ENCODE results near the gene UBA3.

UBA3 gene

GRCh38 chr3:69066121-69066520 lies 14.0 kb downstream of the UBA3 start:
- H3K9me3 Mint-ChIP-seq: no peaks in the 10 kb centered on the region
- peaks cover 53% of the 10 kb centered on the region for H3K4me1 Mint-ChIP-seq (ENCODE audit: low read depth)
- peak overlapping the region; percentile 88 for H3K27ac Mint-ChIP-seq
- no peak overlapping the region for H3K4me3 Mint-ChIP-seq
- H3K36me3 Mint-ChIP-seq (ENCODE audit: low read depth): peaks cover 80% of the 10 kb centered on the region
- no peaks in the 10 kb centered on the region for H3K27me3 Mint-ChIP-seq
- no peak for DNase-seq

GRCh38 chr3:69065318-69065964 lies 14.7 kb downstream of the UBA3 start:
- Mint-ChIP-seq H3K27me3 (no peaks in the 10 kb centered on the region), H3K4me1 (ENCODE audit: low read depth) (peaks cover 51% of the 10 kb centered on the region), H3K4me3 (peak overlapping the region; percentile 8), H3K27ac (peak overlapping the region; percentile 88), H3K36me3 (ENCODE audit: low read depth) (peaks cover 80% of the 10 kb centered on the region), H3K9me3 (no peaks in the 10 kb centered on the region)
- no peak for DNase-seq

- no peak for DNase-seq
- H3K36me3 Mint-ChIP-seq (ENCODE audit: low read depth): peaks cover 85% of the 10 kb centered on the region
- H3K27ac Mint-ChIP-seq: peak overlapping the region; percentile 68
- H3K9me3 Mint-ChIP-seq: no peaks in the 10 kb centered on the region
- H3K4me1 Mint-ChIP-seq (ENCODE audit: low read depth): peaks cover 60% of the 10 kb centered on the region
- no peak overlapping the region for H3K4me3 Mint-ChIP-seq
- no peaks in the 10 kb centered on the region for H3K27me3 Mint-ChIP-seq
Measured at GRCh38 chr3:69063636-69064035, 16.5 kb downstream of the UBA3 start.

GRCh38 chr3:69059688-69060087 lies 20.5 kb downstream of the UBA3 start:
- Mint-ChIP-seq H3K27me3 (no peaks in the 10 kb centered on the region), H3K27ac (peak overlapping the region; percentile 94), H3K9me3 (no peaks in the 10 kb centered on the region), H3K4me3 (no peak overlapping the region), H3K36me3 (ENCODE audit: low read depth) (peaks cover 96% of the 10 kb centered on the region), H3K4me1 (ENCODE audit: low read depth) (peaks cover 50% of the 10 kb centered on the region)
- DNase-seq: no peak

DNA sequence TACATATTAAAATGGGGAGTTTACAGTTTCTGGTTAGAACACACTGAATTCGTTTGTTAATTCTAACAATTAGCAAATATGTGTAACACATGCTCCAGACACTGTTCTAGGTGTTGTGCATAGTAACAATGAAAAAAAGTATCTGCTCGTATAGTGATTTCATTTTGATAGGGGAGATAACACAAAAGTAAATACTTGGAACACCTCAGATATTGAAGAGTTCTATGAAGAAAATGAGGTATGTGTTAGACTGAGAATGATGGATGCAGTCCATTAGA lies 21.3 kb downstream of the UBA3 start:
- Mint-ChIP-seq H3K27me3 (no peaks in the 10 kb centered on the region), H3K4me1 (ENCODE audit: low read depth) (peaks cover 42% of the 10 kb centered on the region), H3K36me3 (ENCODE audit: low read depth) (peaks cover 92% of the 10 kb centered on the region), H3K9me3 (no peaks in the 10 kb centered on the region), H3K4me3 (no peak overlapping the region), H3K27ac (peak overlapping the region; percentile 94)
- DNase-seq: no peak

- Mint-ChIP-seq H3K27ac (peak overlapping the region; percentile 94), H3K4me3 (no peak overlapping the region), H3K4me1 (ENCODE audit: low read depth) (peaks cover 37% of the 10 kb centered on the region), H3K27me3 (no peaks in the 10 kb centered on the region), H3K36me3 (ENCODE audit: low read depth) (peaks cover 92% of the 10 kb centered on the region), H3K9me3 (no peaks in the 10 kb centered on the region)
- no peak for DNase-seq
Measured at GRCh38 chr3:69058180-69058946, 21.8 kb downstream of the UBA3 start.

DNA sequence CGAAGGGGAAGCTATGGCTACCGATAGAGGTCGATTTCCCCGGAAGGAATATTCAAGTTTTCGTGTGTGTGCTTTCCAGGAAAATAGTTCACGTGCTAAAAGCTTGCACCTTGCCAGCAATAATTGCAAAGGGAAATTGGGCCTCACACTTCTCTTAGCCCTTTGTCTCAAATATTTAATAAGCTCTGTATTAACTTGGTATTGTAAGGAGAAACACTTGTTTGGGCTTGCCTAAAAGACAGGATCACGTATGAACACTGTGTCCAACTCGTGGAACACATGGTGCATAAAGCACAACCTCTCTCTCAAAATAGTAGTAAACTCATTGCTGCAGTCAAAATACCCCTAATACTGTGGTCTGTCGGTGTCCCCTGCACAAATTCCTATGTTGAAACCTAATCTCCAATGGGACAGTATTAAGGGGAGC lies 27.7 kb downstream of the UBA3 start:
- Mint-ChIP-seq H3K36me3 (ENCODE audit: low read depth) (peaks cover 86% of the 10 kb centered on the region), H3K4me3 (peak overlapping the region; percentile 99), H3K9me3 (no peaks in the 10 kb centered on the region), H3K27me3 (no peaks in the 10 kb centered on the region), H3K27ac (peak overlapping the region; percentile 98), H3K4me1 (ENCODE audit: low read depth) (peaks cover 47% of the 10 kb centered on the region)
- DNase-seq: no peak

- peaks cover 84% of the 10 kb centered on the region for H3K36me3 Mint-ChIP-seq (ENCODE audit: low read depth)
- peak; percentile 96 for DNase-seq
- H3K27ac Mint-ChIP-seq: peak within 1 kb of the TSS; percentile 98
- H3K4me3 Mint-ChIP-seq: peak within 1 kb of the TSS; percentile 99
- no peaks in the 10 kb centered on the region for H3K9me3 Mint-ChIP-seq
- H3K4me1 Mint-ChIP-seq (ENCODE audit: low read depth): peaks cover 46% of the 10 kb centered on the region
- no peaks in the 10 kb centered on the region for H3K27me3 Mint-ChIP-seq
Measured at GRCh38 chr3:69051756-69052471, 28.3 kb downstream of the UBA3 start, which contains the start of gene TMF1. Gene TMF1 (minus strand): TSS chr3:69052333. CDS start chr3:69052086, 247 bp downstream.

- Mint-ChIP-seq H3K9me3 (no peaks in the 10 kb centered on the region), H3K36me3 (ENCODE audit: low read depth) (peaks cover 84% of the 10 kb centered on the region), H3K4me3 (peak overlapping the region; percentile 42), H3K27ac (peak overlapping the region; percentile 59), H3K27me3 (no peaks in the 10 kb centered on the region), H3K4me1 (ENCODE audit: low read depth) (peaks cover 53% of the 10 kb centered on the region)
- no peak for DNase-seq
Measured at GRCh38 chr3:69048990-69049389, 31.2 kb downstream of the UBA3 start.

DNA sequence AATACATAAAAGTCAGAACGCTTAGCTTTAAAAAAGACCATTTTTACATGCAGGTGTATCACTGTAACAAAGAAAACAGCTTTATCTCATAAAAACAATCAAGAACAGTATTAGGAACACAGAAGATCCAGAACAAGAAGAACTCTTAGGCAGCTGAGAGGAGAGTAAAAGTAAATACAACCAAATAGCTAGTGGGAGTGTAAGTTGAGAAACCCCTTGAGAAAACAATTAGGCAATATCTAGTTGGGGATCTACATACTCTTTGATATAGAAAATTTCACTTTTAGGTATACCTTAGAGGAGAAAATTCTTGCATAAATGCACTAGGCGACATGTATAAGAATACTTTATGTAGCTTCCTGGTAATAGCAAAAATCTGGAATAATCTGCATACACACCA lies 35.6 kb downstream of the UBA3 start:
- DNase-seq: no peak
- Mint-ChIP-seq H3K4me1 (ENCODE audit: low read depth) (peaks cover 32% of the 10 kb centered on the region), H3K36me3 (ENCODE audit: low read depth) (peaks cover 79% of the 10 kb centered on the region), H3K4me3 (no peak overlapping the region), H3K27me3 (no peaks in the 10 kb centered on the region), H3K9me3 (no peaks in the 10 kb centered on the region), H3K27ac (no peak overlapping the region)

GRCh38 chr3:69033470-69033869 lies 46.7 kb downstream of the UBA3 start:
- no peak for DNase-seq
- H3K27me3 Mint-ChIP-seq: no peaks in the 10 kb centered on the region
- H3K4me3 Mint-ChIP-seq: no peak overlapping the region
- H3K9me3 Mint-ChIP-seq: no peaks in the 10 kb centered on the region
- peaks cover 23% of the 10 kb centered on the region for H3K4me1 Mint-ChIP-seq (ENCODE audit: low read depth)
- H3K27ac Mint-ChIP-seq: peak overlapping the region; percentile 82
- H3K36me3 Mint-ChIP-seq (ENCODE audit: low read depth): peaks cover 83% of the 10 kb centered on the region

DNA sequence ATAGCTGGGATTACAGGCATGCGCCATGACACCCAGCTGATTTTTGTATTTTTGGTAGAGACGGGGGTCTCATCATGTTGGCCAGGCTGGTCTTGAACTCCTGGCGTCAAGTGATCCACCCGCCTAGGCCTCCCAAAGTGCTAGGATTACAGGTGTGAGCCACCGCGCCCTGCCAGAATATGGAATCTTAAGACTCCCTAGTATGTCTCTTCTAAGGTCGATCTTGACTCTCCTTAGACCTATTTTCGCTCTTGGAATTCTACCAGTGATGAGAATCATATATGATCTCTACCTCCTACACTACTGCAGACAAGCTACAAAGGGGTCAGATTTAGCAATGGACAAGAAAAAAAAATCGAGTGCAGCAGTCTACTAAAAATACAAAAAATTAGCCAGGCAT lies 47.4 kb downstream of the UBA3 start:
- Mint-ChIP-seq H3K4me3 (no peak overlapping the region), H3K27ac (peak overlapping the region; percentile 74), H3K4me1 (ENCODE audit: low read depth) (peaks cover 23% of the 10 kb centered on the region), H3K36me3 (ENCODE audit: low read depth) (peaks cover 83% of the 10 kb centered on the region), H3K27me3 (no peaks in the 10 kb centered on the region), H3K9me3 (no peaks in the 10 kb centered on the region)
- DNase-seq: no peak

DNA sequence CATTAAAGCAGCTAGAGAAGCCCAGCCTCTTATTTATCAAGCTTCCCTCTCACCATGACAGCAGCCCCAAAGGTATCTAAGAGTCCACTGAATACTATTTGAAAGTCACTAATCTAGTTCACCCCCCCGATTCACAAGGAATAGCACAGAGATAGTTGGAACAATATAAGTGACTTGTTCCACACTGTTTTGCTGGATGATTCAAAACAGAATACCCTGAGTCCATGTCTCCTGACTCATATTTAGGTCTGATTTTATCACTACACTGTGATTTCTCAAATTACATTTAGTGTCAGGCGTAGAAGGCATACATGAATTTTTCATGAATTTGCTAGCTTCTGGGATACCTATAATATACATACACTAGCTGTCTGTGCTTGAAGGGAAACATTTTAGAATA lies 48.0 kb downstream of the UBA3 start:
- no peak for DNase-seq
- H3K4me1 Mint-ChIP-seq (ENCODE audit: low read depth): peaks cover 23% of the 10 kb centered on the region
- H3K27me3 Mint-ChIP-seq: no peaks in the 10 kb centered on the region
- peaks cover 84% of the 10 kb centered on the region for H3K36me3 Mint-ChIP-seq (ENCODE audit: low read depth)
- no peaks in the 10 kb centered on the region for H3K9me3 Mint-ChIP-seq
- peak overlapping the region; percentile 52 for H3K27ac Mint-ChIP-seq
- no peak overlapping the region for H3K4me3 Mint-ChIP-seq

DNA sequence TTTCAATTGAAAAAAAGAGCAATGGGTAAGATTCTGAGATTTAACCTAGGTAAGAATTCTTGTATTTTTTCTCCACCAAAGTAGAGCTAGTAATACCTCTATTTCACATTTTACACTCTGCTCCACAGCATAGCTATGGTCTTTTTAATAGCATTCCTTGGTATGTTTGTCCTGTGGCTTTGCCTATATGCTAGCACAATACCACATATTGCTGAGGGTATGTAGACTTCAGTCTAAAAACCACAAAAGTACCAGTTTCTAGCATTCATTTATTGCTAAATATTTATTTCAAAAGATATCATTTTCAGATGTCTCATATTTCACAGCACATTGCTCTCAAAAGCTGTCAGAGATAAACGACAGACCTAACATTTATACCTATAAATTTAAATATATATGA lies 48.5 kb downstream of the UBA3 start:
- Mint-ChIP-seq H3K27me3 (no peaks in the 10 kb centered on the region), H3K4me1 (ENCODE audit: low read depth) (peaks cover 23% of the 10 kb centered on the region), H3K27ac (no peak overlapping the region), H3K4me3 (no peak overlapping the region), H3K9me3 (no peaks in the 10 kb centered on the region), H3K36me3 (ENCODE audit: low read depth) (peaks cover 81% of the 10 kb centered on the region)
- no peak for DNase-seq

GRCh38 chr3:69020857-69021256 lies 59.3 kb downstream of the UBA3 start:
- Mint-ChIP-seq H3K36me3 (ENCODE audit: low read depth) (peaks cover 57% of the 10 kb centered on the region), H3K27me3 (no peaks in the 10 kb centered on the region), H3K4me3 (no peak overlapping the region), H3K9me3 (no peaks in the 10 kb centered on the region), H3K27ac (no peak overlapping the region), H3K4me1 (ENCODE audit: low read depth) (peaks cover 3% of the 10 kb centered on the region)
- no peak for DNase-seq

Measured in activated T-cell treated with anti-CD3 and anti-CD28 coated beads, Interleukin-2, amount 50 U/mL, for 24 hours (primary cell).